Neural cell (in vitro differentiated cells): ENCODE data around the gene CBX2.

Experiments
- EP300 ChIP-seq: fragments of 450-650 bp; conservative IDR thresholded peaks from 2 replicates; pipeline ENCODE4 v1.6.1; 2014; ENCODE audit warnings: antibody characterized with exemption, mild to moderate bottlenecking, moderate library complexity; ENCODE audit not compliant: poor library complexity, severe bottlenecking
- EZH2 ChIP-seq: fragments of 200-600, 300-800 bp; shearing (Covaris generic), sonication (generic); IDR thresholded peaks from 2 replicates; pipeline ENCODE4 v1.6.1; 2014; ENCODE audit warnings: antibody characterized with exemption, low read length, borderline replicate concordance, mild to moderate bottlenecking; ENCODE audit not compliant: insufficient read depth, poor library complexity, severe bottlenecking
- POLR2AphosphoS5 ChIP-seq: IDR thresholded peaks from 2 replicates; pipeline ENCODE4 v1.6.1; 2012
- TAF1 ChIP-seq: IDR thresholded peaks from 2 replicates; pipeline ENCODE4 v1.6.1; 2012; ENCODE audit warnings: low read depth
- TF ChIP-seq, protein P1 (sequence below): fragments of 450-650 bp; IDR thresholded peaks from 2 replicates; pipeline ENCODE4 v1.5.1; 2014; ENCODE audit warnings: antibody characterized with exemption, mild to moderate bottlenecking, moderate library complexity; ENCODE audit not compliant: poor library complexity, severe bottlenecking

DNA sequence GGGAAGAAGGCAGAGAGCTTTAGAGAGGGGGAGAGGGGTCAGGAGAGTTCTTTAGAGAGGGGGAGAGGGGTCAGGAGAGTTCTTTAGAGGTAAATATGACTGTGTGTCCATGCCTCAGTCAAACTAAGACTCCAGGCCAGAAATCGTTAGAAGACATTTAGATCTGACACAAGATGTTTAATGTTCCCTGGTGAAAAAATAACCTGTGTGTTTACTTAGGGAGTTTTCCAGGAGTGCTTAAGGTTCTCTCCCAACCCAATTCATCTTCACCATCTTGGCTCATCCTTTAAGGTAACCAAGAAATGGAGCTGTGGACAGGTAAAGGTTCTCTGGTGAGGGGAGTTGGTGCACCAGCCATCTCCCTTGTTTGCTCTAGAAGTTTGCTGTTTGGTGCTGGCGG lies 51.5 kb downstream of the CBX2 start:
- TF ChIP-seq, protein P1, sequence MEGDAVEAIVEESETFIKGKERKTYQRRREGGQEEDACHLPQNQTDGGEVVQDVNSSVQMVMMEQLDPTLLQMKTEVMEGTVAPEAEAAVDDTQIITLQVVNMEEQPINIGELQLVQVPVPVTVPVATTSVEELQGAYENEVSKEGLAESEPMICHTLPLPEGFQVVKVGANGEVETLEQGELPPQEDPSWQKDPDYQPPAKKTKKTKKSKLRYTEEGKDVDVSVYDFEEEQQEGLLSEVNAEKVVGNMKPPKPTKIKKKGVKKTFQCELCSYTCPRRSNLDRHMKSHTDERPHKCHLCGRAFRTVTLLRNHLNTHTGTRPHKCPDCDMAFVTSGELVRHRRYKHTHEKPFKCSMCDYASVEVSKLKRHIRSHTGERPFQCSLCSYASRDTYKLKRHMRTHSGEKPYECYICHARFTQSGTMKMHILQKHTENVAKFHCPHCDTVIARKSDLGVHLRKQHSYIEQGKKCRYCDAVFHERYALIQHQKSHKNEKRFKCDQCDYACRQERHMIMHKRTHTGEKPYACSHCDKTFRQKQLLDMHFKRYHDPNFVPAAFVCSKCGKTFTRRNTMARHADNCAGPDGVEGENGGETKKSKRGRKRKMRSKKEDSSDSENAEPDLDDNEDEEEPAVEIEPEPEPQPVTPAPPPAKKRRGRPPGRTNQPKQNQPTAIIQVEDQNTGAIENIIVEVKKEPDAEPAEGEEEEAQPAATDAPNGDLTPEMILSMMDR, result no peak
- TF ChIP-seq TAF1 (no peak), EP300 (no peak), EZH2 (no peak), POLR2AphosphoS5 (no peak)
